ENCODE data around the gene CPSF4L. TPM values are rescaled to one million over a fixed set of nuclear protein-coding genes. Genes with fewer than 3 reads are reported as not detected.
A peak's percentile ranks its signal among the peaks of the same experiment; 100 is the strongest.

The CPSF4L gene
- total and polyA plus RNA-seq, 7 donors: not detected

DNA sequence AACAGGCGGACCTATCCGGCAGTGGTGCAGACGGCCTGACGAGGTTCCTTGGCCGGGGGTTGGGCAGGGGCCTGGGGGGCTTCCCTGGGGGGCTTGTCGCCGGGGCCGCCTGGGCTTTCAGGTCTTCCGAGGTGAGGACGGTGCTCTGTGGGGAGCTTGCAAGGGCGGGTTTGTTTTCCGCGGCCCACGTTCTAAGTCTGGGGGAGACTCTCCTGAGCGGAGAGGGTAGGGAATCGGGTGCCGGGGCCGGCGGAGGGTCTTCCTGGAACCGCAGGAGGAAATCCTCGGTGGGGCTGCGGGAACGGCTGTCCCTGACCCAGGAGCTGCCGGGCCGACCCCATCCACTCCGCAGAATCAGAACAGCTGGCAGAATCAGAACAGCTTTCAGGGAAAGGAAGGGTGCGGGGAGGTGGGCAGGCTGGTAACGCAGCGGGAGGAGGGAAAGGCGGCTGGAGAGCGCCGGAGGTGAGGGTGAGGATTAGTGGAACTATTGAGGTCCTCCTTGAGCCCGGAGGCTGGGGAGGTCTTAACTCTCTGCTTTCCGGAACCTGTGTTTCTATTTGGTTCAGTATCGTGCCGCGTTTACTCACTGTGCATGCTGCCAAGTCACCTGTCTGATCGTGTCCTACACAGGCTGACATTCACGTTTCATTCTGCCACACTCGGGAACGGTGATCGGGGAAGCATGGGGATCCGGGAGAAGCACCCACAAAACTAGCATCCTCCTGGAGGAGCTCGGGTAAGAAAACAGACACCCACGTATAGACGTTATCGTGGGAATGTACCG is 28.9 kb downstream of the CPSF4L start:
- intact Hi-C loops (cut with DNase I): loop anchor here in 1 of 2 donors (2.0 kb wide), 1 partner anchor 40 kb away; the partner anchor contains the start of gene COG1
- Histone ChIP-seq H3K4me3 (peak overlapping the region; percentile 99), H3K27ac (peak overlapping the region; percentile 94), H3K27me3 (ENCODE audit: insufficient read depth in 3 of 3, low read length in 2 of 3) (no peaks in the 10 kb centered on the region), H3K9me3 (no peaks in the 10 kb centered on the region), H3K36me3 (ENCODE audit: insufficient read depth in 1 of 2, low read depth in 1 of 2) (peaks cover 0 to 38% of the 10 kb centered on the region in 2 donors), H3K4me1 (peaks cover 48% of the 10 kb centered on the region)
- 1% methylated on average over 43 to 48 of the region's 48 CpGs for WGBS, 3 donors
- TF ChIP-seq, protein P1, sequence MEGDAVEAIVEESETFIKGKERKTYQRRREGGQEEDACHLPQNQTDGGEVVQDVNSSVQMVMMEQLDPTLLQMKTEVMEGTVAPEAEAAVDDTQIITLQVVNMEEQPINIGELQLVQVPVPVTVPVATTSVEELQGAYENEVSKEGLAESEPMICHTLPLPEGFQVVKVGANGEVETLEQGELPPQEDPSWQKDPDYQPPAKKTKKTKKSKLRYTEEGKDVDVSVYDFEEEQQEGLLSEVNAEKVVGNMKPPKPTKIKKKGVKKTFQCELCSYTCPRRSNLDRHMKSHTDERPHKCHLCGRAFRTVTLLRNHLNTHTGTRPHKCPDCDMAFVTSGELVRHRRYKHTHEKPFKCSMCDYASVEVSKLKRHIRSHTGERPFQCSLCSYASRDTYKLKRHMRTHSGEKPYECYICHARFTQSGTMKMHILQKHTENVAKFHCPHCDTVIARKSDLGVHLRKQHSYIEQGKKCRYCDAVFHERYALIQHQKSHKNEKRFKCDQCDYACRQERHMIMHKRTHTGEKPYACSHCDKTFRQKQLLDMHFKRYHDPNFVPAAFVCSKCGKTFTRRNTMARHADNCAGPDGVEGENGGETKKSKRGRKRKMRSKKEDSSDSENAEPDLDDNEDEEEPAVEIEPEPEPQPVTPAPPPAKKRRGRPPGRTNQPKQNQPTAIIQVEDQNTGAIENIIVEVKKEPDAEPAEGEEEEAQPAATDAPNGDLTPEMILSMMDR (IDR thresholded peaks at IDR 0.05): no peak
- ATAC-seq (peak; percentile 38 to 54 (median 44)), DNase-seq (peak in 1 of 2 donors; percentile 62)

DNA sequence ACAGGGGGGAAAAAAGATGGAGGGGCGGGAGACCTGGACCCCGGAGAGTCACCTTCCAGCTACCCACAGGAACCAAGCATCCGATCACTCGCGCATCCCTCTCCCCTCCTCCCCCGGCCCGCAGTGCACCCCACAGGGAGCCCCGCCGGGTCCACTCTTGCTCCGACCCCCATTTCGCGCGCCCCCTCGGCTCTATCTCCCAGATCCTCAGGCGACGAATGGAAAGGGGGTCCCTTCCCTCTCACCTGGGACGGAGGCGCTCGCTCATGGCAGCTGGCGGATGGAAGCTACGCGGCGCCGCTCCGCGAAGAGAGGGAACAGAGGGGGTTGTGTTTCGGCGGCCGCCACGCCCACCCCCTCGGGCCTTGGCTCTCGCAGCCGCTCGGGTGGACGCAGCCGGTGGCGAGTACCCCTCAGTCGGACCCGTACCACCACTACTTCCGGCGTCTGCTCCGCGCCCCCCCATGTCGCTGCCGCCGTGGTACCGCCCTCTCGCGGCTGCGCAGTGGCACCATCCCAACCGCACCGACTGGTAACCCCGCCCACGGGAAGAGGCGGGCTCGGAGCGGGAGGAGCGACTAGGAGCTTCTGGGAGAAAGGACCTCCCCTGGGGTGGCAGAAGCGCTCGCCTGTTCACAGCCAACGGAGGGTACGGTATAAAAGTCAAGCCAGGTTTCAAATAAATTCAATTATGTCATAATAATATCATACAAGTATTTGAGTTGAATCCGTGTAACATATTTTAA is 29.7 kb downstream of the CPSF4L start:
- TF ChIP-seq, protein P1 (IDR thresholded peaks at IDR 0.05): peak; percentile 42
- Histone ChIP-seq H3K36me3 (ENCODE audit: insufficient read depth in 1 of 2, low read depth in 1 of 2) (peaks cover 0 to 32% of the 10 kb centered on the region in 2 donors), H3K4me3 (peak overlapping the region; percentile 99), H3K9me3 (no peaks in the 10 kb centered on the region), H3K27ac (peak overlapping the region; percentile 94), H3K27me3 (ENCODE audit: insufficient read depth in 3 of 3, low read length in 2 of 3) (no peaks in the 10 kb centered on the region), H3K4me1 (peaks cover 48% of the 10 kb centered on the region)
- ATAC-seq (peak; percentile 92 to 95 (median 94)), DNase-seq (peak; percentile 97 to 98)
- 0 to 1% (median 0%) methylated on average over 47 to 63 of the region's 63 CpGs for WGBS, 3 donors
- intact Hi-C loops (cut with DNase I): loop anchor here (2.0 kb wide), 2 partner anchors 35 to 39 kb away; partner anchors contain the start of gene COG1 (in 1 of the 2)

DNA sequence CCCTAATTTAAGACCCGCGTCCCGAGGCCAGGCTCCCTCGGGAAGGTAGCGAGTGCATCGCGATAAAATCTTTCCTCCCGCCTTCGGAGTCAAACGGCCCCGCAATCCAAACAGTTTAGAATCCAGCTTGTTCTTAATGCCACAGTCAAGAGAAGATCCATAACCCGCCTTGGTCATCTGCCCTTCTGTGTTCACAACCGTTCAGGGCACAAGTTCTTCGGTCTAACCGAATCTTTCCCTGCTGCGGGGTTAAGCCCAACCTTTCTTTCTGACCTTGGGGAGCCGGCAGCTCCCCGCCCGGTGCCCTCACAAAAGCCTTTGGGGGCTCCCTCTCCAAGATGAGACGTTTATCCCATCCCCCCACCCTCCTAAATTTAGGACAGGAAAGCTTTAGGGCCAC is 30.3 kb downstream of the CPSF4L start:
- Histone ChIP-seq H3K27ac (peak overlapping the region; percentile 94), H3K27me3 (ENCODE audit: insufficient read depth in 3 of 3, low read length in 2 of 3) (no peaks in the 10 kb centered on the region), H3K4me3 (peak overlapping the region; percentile 99), H3K36me3 (ENCODE audit: insufficient read depth in 1 of 2, low read depth in 1 of 2) (peaks cover 0 to 29% of the 10 kb centered on the region in 2 donors), H3K9me3 (no peaks in the 10 kb centered on the region), H3K4me1 (peaks cover 52% of the 10 kb centered on the region)
- TF ChIP-seq, protein P1 (IDR thresholded peaks at IDR 0.05): no peak
- ATAC-seq (peak in 2 of 4 donors; percentile 0 to 4), DNase-seq (no peak)
- 1% methylated on average over 20 of the region's 20 CpGs for WGBS, 3 donors
- intact Hi-C loops (cut with DNase I): loop anchor here in 1 of 2 donors (2.0 kb wide), 1 partner anchor 35 kb away; no protein-coding TSS in a partner anchor

DNA sequence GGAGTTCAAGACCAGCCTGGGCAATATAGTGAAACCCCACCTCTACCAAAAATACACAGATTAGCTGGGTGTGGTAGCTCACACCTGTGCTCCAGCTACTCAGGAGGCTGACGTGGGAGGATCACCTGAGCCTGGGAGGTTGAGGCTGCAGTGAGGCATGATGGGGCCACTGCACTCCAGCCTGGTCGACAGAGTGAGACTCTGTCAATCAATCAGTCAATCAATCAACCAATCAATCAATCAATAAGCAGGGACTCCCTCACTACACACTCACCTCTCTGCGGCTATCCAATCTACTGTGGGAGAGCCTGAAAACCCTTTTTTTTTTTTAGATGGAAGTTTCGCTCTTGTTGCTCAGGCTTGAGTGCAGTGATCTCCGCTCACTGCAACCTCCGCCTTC is 31.6 kb downstream of the CPSF4L start:
- 92 to 96% (median 95%) methylated on average over 6 of the region's 6 CpGs for WGBS, 3 donors
- TF ChIP-seq, protein P1 (IDR thresholded peaks at IDR 0.05): no peak
- intact Hi-C loops (cut with DNase I): loop anchor here in 1 of 2 donors (2.0 kb wide), 1 partner anchor 33 kb away; no protein-coding TSS in a partner anchor
- H3K27ac ChIP-seq: peak overlapping the region; percentile 46
- peak overlapping the region; percentile 99 for H3K4me3 ChIP-seq
- DNase-seq (no peak), ATAC-seq (no peak)
- peaks cover 56% of the 10 kb centered on the region for H3K4me1 ChIP-seq
- no peaks in the 10 kb centered on the region for H3K27me3 ChIP-seq (ENCODE audit: insufficient read depth in 3 of 3, low read length in 2 of 3)
- peaks cover 0 to 16% of the 10 kb centered on the region in 2 donors for H3K36me3 ChIP-seq (ENCODE audit: insufficient read depth in 1 of 2, low read depth in 1 of 2)
- no peaks in the 10 kb centered on the region for H3K9me3 ChIP-seq

Data from psoas muscle (tissue), 8 donors.